Hepatocyte (in vitro differentiated cells): Measurements from ENCODE around the gene TBCD.

Source experiments
- EZH2phosphoT487 ChIP-seq: fragments of 200-600 bp; sonication (generic); IDR thresholded peaks from one replicate; pipeline ENCODE4 v1.6.1; 2018; ENCODE audit warnings: antibody characterized with exemption, mild to moderate bottlenecking, low read depth, moderate library complexity; ENCODE audit not compliant: unreplicated experiment, severe bottlenecking
- TF ChIP-seq, protein P1 (sequence below): fragments of 200-600 bp; sonication (generic); IDR thresholded peaks from 2 replicates; pipeline ENCODE4 v1.5.1; 2016; ENCODE audit warnings: antibody characterized with exemption, mild to moderate bottlenecking; ENCODE audit not compliant: poor library complexity

DNA sequence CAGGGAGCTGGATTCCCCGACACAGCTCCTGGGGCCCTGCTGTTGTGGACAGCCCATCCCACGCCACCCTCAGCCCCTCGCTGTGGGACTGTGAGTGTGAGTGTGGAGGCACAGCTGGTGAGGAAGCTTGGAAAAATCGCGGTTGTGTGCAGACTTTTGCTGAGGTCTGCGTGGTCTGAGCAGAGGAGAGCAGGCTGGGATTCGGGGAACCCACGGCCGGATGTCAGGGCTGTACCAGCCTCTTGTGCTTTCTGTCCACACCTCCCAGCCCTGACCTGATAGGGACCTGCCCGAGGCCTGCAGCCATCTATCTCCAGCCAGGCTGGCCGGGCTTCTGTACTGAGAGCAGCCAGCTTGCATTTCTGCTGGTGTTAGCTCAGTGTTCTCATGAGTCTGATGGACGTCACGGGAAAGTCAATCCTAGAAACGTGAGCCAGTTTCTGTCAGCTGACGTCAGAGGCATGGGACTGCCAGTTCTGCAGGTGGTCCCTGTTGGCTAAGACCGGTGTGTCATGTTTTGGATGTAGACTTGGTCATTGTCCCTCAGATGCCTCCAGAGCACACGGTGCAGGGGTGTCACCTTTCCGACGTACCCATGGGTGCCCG lies 160.7 kb downstream of the TBCD start:
- no peak for TF ChIP-seq EZH2phosphoT487
- TF ChIP-seq, protein P1, sequence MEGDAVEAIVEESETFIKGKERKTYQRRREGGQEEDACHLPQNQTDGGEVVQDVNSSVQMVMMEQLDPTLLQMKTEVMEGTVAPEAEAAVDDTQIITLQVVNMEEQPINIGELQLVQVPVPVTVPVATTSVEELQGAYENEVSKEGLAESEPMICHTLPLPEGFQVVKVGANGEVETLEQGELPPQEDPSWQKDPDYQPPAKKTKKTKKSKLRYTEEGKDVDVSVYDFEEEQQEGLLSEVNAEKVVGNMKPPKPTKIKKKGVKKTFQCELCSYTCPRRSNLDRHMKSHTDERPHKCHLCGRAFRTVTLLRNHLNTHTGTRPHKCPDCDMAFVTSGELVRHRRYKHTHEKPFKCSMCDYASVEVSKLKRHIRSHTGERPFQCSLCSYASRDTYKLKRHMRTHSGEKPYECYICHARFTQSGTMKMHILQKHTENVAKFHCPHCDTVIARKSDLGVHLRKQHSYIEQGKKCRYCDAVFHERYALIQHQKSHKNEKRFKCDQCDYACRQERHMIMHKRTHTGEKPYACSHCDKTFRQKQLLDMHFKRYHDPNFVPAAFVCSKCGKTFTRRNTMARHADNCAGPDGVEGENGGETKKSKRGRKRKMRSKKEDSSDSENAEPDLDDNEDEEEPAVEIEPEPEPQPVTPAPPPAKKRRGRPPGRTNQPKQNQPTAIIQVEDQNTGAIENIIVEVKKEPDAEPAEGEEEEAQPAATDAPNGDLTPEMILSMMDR, result no peak
